Endothelial cell of umbilical vein (primary cell): ENCODE results near the gene ITGB1BP1. TPM values are rescaled to one million over a fixed set of nuclear protein-coding genes. Genes with fewer than 3 reads are reported as not detected.

Experiments used
- BruUV-seq: library from RNA; stranded (reverse); fragments of 400-500 nt; replicated peaks from 2 replicates; lab custom pipeline; 2021; lab: Mats Ljungman, UMichigan
- CTCF ChIA-PET: fragments of 300-600, 350-600 bp; sonication (Branson Sonifier 250); formaldehyde crosslinking; loops from one replicate; lab custom pipeline; 2021; ENCODE audit warnings: antibody characterized with exemption, inconsistent platforms; lab: Charles Lee
- POLR2A ChIA-PET: fragments of 300-600, 350-600 bp; sonication (Branson Sonifier 250); formaldehyde crosslinking; loops from one replicate; lab custom pipeline; 2021; ENCODE audit warnings: antibody characterized with exemption, inconsistent platforms; lab: Charles Lee
- DNase-seq: peaks from one replicate; pipeline ENCODE4 v3.0.0-alpha.2; 2011; ENCODE audit warnings: low read depth, low spot score
- FAIRE-seq: peaks from 2 replicates; lab custom pipeline; 2011; peaks lifted over from hg19 to GRCh38; lab: Jason Lieb, UNC
- H2AFZ ChIP-seq: 2 replicates; pipeline ENCODE4 v1.6.0; 2012; ENCODE audit warnings: low read depth, low read length, control low read depth, inconsistent platforms
- H3K27ac ChIP-seq: 2 replicates; pipeline ENCODE4 v1.5.1; 2011; ENCODE audit warnings: low read depth, mild to moderate bottlenecking, control low read depth, low read length, moderate library complexity; ENCODE audit not compliant: insufficient read depth
- H3K27me3 ChIP-seq, 2 experiments: 2 replicates each; pipeline versions ENCODE4 v1.6.0 to v1.6.1; 2011; ENCODE audit warnings: low read length in 2 of 2, mixed read lengths in 1 of 2; ENCODE audit not compliant: control insufficient read depth in 2 of 2, insufficient read depth in 2 of 2
- H3K36me3 ChIP-seq, 2 experiments: 2 replicates in 1 of 2; 3 replicates in 1 of 2; pipeline ENCODE4 v1.5.1; 2011; ENCODE audit warnings: low read length in 2 of 2, mild to moderate bottlenecking in 1 of 2, moderate library complexity in 1 of 2; ENCODE audit not compliant: control insufficient read depth in 2 of 2, insufficient read depth in 2 of 2; ENCODE audit errors: extremely low read depth in 1 of 2
- H3K4me1 ChIP-seq: 3 replicates; pipeline ENCODE4 v1.5.1; 2011; ENCODE audit warnings: mild to moderate bottlenecking, low read length; ENCODE audit not compliant: control insufficient read depth, insufficient read depth; ENCODE audit errors: extremely low read depth
- H3K4me2 ChIP-seq: 2 replicates; pipeline ENCODE4 v1.6.1; 2011; ENCODE audit warnings: low read length, control low read depth, mixed read lengths; ENCODE audit not compliant: insufficient read depth
- H3K4me3 ChIP-seq, 3 experiments: fragments of 200-600 bp in 1 of 3; sonication (generic), shearing (Covaris generic) in 1 of 3; replicated peaks in 1 of 3; 2 replicates each; pipeline ENCODE4 v1.5.1; 2011 to 2016; ENCODE audit warnings: control low read depth in 3 of 3, low read length in 3 of 3, mild to moderate bottlenecking in 2 of 3, inconsistent platforms in 1 of 3, low read depth in 1 of 3, moderate library complexity in 1 of 3; ENCODE audit not compliant: insufficient read depth in 1 of 3
- H3K79me2 ChIP-seq: 2 replicates; pipeline ENCODE4 v1.6.0; 2012; ENCODE audit warnings: low read length, inconsistent platforms; ENCODE audit not compliant: control insufficient read depth, insufficient read depth
- H3K9ac ChIP-seq: replicated peaks from 2 replicates; pipeline ENCODE3; 2011; ENCODE audit warnings: low read length, control low read depth; ENCODE audit not compliant: insufficient read depth; ENCODE audit errors: extremely low read depth
- H3K9me1 ChIP-seq: replicated peaks from 3 replicates; pipeline ENCODE4 v1.6.0; 2011; ENCODE audit warnings: mild to moderate bottlenecking, low read length; ENCODE audit not compliant: control insufficient read depth, insufficient read depth; ENCODE audit errors: extremely low read depth
- H3K9me3 ChIP-seq: replicated peaks from 2 replicates; pipeline ENCODE4 v1.5.1; 2012; ENCODE audit warnings: low read length, inconsistent platforms; ENCODE audit not compliant: control insufficient read depth, insufficient read depth
- H4K20me1 ChIP-seq: replicated peaks from 2 replicates; pipeline ENCODE3; 2011; ENCODE audit warnings: mild to moderate bottlenecking, low read length; ENCODE audit not compliant: control insufficient read depth, insufficient read depth; ENCODE audit errors: extremely low read depth
- FOS ChIP-seq: IDR thresholded peaks from 2 replicates; pipeline ENCODE4 v1.6.1; 2011; ENCODE audit warnings: mild to moderate bottlenecking, low read length, moderate library complexity, borderline replicate concordance; ENCODE audit not compliant: insufficient read depth
- GATA2 ChIP-seq: IDR thresholded peaks from 2 replicates; pipeline ENCODE4 v1.7.0; 2011; ENCODE audit warnings: low read depth, mild to moderate bottlenecking, moderate library complexity, mixed read lengths, low read length; ENCODE audit not compliant: insufficient read length, insufficient read depth
- JUN ChIP-seq: IDR thresholded peaks from 2 replicates; pipeline ENCODE4 v1.6.1; 2011; ENCODE audit warnings: borderline replicate concordance, low read depth; ENCODE audit not compliant: insufficient read length, insufficient read depth
- MYC ChIP-seq: IDR thresholded peaks from one replicate; pipeline ENCODE4 v1.6.1; 2011; ENCODE audit warnings: mild to moderate bottlenecking, low read depth, low read length
- POLR2A ChIP-seq: IDR thresholded peaks from 2 replicates; pipeline ENCODE4 v1.6.1; 2012; ENCODE audit warnings: low read depth, mild to moderate bottlenecking, control low read depth, low read length
- POLR2AphosphoS5 ChIP-seq: IDR thresholded peaks from 2 replicates; pipeline ENCODE4 v1.6.1; 2012; ENCODE audit warnings: low read depth, mild to moderate bottlenecking, control low read depth, low read length, moderate library complexity; ENCODE audit not compliant: insufficient read depth
- dilution Hi-C: fragments of 300-500 bp; cut with MboI; formaldehyde crosslinking; loops from one replicate; pipeline ENCODE4 v1.15.0; 2019; ENCODE audit warnings: low sequenced_read_pairs; ENCODE audit not compliant: extremely low pct_ligation_motif_present
- intact Hi-C: fragments of 100-400 bp; cut with micrococcal nuclease; formaldehyde crosslinking; loops from one replicate; pipeline ENCODE4 v1.10.0; 2022
- polyA plus RNA-seq, 4 experiments: library from polyadenylated mRNA; depleted of rRNA in 3 of 4; stranded (reverse) in 3 of 4; unstranded in 1 of 4; fragments of >200 nt; gene quantifications; 2 replicates each; pipeline versions ENCODE4 v1.2.1 to v1.2.3, GENCODE V29; 2011 to 2012; ENCODE audit warnings: missing spikeins in 1 of 4
- total RNA-seq: library from RNA; stranded (reverse); gene quantifications from 2 replicates; pipeline ENCODE4 v1.2.3, GENCODE V29; 2021

The ITGB1BP1 gene
- total and polyA plus RNA-seq, 2 donors (not counting 3 experiments of a cell fraction or from before 2014, with no cell fraction given): 45.0 to 170 TPM

- peak; percentile 21 for DNase-seq
- intact Hi-C loops: no loop called here
- Histone ChIP-seq H2AFZ (no peak overlapping the region), H3K9me1 (no peaks in the 10 kb centered on the region), H3K4me3 (no peak overlapping the region), H3K27me3 (no peaks in the 10 kb centered on the region), H3K79me2 (no peaks in the 10 kb centered on the region), H3K9me3 (no peaks in the 10 kb centered on the region), H3K4me1 (no peaks in the 10 kb centered on the region), H3K4me2 (no peak overlapping the region), H3K9ac (no peak overlapping the region), H4K20me1 (no peaks in the 10 kb centered on the region), H3K27ac (no peak overlapping the region), H3K36me3 (peaks cover 25 to 37% of the 10 kb centered on the region in 2 experiments)
- dilution Hi-C loops: no loop called here
- BruUV-seq: no TSS peak
- no peak for TF ChIP-seq POLR2AphosphoS5
- no peak for TF ChIP-seq GATA2
- no peak for TF ChIP-seq MYC
- no peak for TF ChIP-seq FOS
- no peak for TF ChIP-seq POLR2A
- ChIA-PET CTCF (interaction anchor here (1.1 to 1.2 kb wide), 2 partner anchors 11 to 261 kb away, joined by 3 read pairs; no protein-coding TSS in a partner anchor), POLR2A (interaction anchor here (1.2 kb wide), 1 partner anchor 14 kb away, joined by 3 read pairs; no protein-coding TSS in a partner anchor)
- peak; percentile 55 for FAIRE-seq
Observed at GRCh38 chr2:9403924-9404323, 19.4 kb downstream of the ITGB1BP1 start.

DNA sequence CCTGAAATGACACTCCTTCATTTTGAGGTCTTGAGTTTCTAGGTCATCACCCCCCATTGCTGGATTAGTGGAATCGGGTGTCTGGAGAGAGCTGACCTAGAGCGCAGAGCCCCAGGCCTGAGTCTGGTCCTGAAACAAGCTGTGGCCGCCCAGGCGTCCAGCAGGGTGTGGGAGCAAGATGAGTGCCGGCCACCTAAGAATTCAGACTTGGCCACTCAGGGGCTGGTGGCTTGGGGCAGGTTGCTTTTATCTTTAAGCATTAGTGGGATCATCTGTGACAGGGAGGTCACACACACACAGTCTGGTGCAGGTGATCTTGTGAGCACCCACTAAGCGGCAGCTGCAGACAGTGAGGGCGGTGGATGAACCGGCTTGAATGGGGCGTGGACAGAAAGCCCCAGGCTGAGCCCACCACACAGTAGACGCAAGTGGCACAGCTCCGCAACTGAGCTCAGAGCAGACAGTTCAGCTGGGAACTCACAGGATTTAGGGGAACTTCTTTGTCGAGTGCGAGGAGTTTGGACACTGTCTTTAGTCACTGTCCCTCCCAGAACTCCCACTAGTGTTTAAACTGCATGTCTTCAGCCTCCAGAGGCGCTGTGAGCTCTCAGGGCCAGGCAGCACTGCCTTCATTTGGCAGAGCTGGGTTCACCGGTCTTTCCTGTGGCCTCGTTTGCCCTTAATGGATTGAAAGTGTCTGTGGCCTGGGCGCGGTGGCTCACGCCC is 21.5 kb downstream of the ITGB1BP1 start:
- H2AFZ ChIP-seq: no peak overlapping the region
- no peaks in the 10 kb centered on the region for H3K9me3 ChIP-seq
- H3K79me2 ChIP-seq: no peaks in the 10 kb centered on the region
- no peaks in the 10 kb centered on the region for H3K27me3 ChIP-seq
- ChIA-PET CTCF (no interaction called here), POLR2A (no interaction called here)
- no peaks in the 10 kb centered on the region for H4K20me1 ChIP-seq
- no peaks in the 10 kb centered on the region for H3K9me1 ChIP-seq
- no peak overlapping the region for H3K9ac ChIP-seq
- DNase-seq (no peak), FAIRE-seq (no peak)
- dilution Hi-C loops: no loop called here
- intact Hi-C loops: no loop called here
- peaks cover 21 to 40% of the 10 kb centered on the region in 2 experiments for H3K36me3 ChIP-seq
- H3K4me1 ChIP-seq: no peaks in the 10 kb centered on the region
- no TSS peak for BruUV-seq
- TF ChIP-seq FOS (no peak), POLR2AphosphoS5 (no peak), MYC (no peak), JUN (no peak), GATA2 (no peak)
- H3K4me3 ChIP-seq: no peak overlapping the region
- H3K27ac ChIP-seq: no peak overlapping the region
- no peak overlapping the region for H3K4me2 ChIP-seq
